K562 (cell line): ENCODE measurements around the gene UCKL1. TPM values are rescaled to one million over a fixed set of nuclear protein-coding genes. Genes with fewer than 3 reads are reported as not detected.

Experiments
- ATAC-seq: fragments of 200-7000 bp; cut with Tn5 transposase; 3 replicates; pipeline ENCODE4 v1.9.1; 2020; ENCODE audit warnings: moderate library complexity
- BruUV-seq: library from RNA; stranded (reverse); fragments of 400-500 nt; replicated peaks from 2 replicates; lab custom pipeline; 2021; lab: Mats Ljungman, UMichigan
- CTCF ChIA-PET: fragments of 300-600 bp; formaldehyde crosslinking; extraction: SDS; loops from one replicate; lab custom pipeline; 2021; ENCODE audit warnings: low intra/inter-chr PET ratio; lab: Yijun Ruan, JAX
- POLR2A ChIA-PET: fragments of 300-600, 350-650 bp; sonication (Branson Sonifier 250); formaldehyde crosslinking; extraction: SDS; loops from one replicate; lab custom pipeline; 2021; ENCODE audit warnings: antibody characterized with exemption, inconsistent platforms; lab: Yijun Ruan, JAX
- DNase-seq, 4 experiments: peaks; one replicate each; pipeline versions ENCODE4 v3.0.0 to v3.0.0-alpha.2; 2011 to 2018; ENCODE audit warnings: low spot score in 3 of 4, mixed read lengths in 3 of 4; ENCODE audit errors: extremely low read depth in 1 of 4
- FAIRE-seq: peaks from 2 replicates; lab custom pipeline; 2011; peaks lifted over from hg19 to GRCh38; lab: Jason Lieb, UNC
- H2AFZ ChIP-seq: 2 replicates; pipeline ENCODE4 v1.6.0; 2011; ENCODE audit warnings: low read depth, low read length, control low read depth, inconsistent platforms
- H3K27ac ChIP-seq: fragments of 200-600 bp; 3 replicates; pipeline ENCODE4 v1.8.0; 2011; ENCODE audit warnings: low read depth, mild to moderate bottlenecking, control low read depth, inconsistent platforms, low read length, moderate library complexity, mixed read lengths; ENCODE audit errors: extremely low read depth
- H3K27me3 ChIP-seq, 2 experiments: fragments of 300-600 bp in 1 of 2; 2 replicates in 1 of 2; 3 replicates in 1 of 2; pipeline versions ENCODE4 v1.6.0 to v1.8.0; 2011; ENCODE audit warnings: inconsistent platforms in 2 of 2, low read length in 2 of 2, mild to moderate bottlenecking in 1 of 2, mixed read lengths in 1 of 2, moderate library complexity in 1 of 2; ENCODE audit not compliant: control insufficient read depth in 2 of 2, insufficient read depth in 2 of 2
- H3K36me3 ChIP-seq: fragments of 300-600 bp; 3 replicates; pipeline ENCODE4 v1.8.0; 2011; ENCODE audit warnings: mild to moderate bottlenecking, low read length, inconsistent platforms; ENCODE audit not compliant: control insufficient read depth, insufficient read depth
- H3K4me1 ChIP-seq, 2 experiments: fragments of 200-600 bp in 1 of 2; replicated peaks in 1 of 2; 2 replicates in 1 of 2; 3 replicates in 1 of 2; pipeline versions ENCODE4 v1.5.1 to v1.8.0; 2011; ENCODE audit warnings: inconsistent platforms in 2 of 2, low read length in 2 of 2, mild to moderate bottlenecking in 1 of 2, mixed read lengths in 1 of 2, moderate library complexity in 1 of 2; ENCODE audit not compliant: control insufficient read depth in 2 of 2, insufficient read depth in 2 of 2
- H3K4me2 ChIP-seq: 2 replicates; pipeline ENCODE4 v1.6.1; 2011; ENCODE audit warnings: low read length, control low read depth, inconsistent platforms, mixed read lengths; ENCODE audit not compliant: insufficient read depth
- H3K4me3 ChIP-seq: fragments of 200-600 bp; sonication (generic), shearing (Covaris generic); 2 replicates; pipeline ENCODE4 v1.5.1; 2016; ENCODE audit warnings: control low read depth, inconsistent platforms
- H3K79me2 ChIP-seq: fragments of 200-600 bp; 3 replicates; pipeline ENCODE4 v1.8.0; 2011; ENCODE audit warnings: low read length, inconsistent platforms; ENCODE audit not compliant: control insufficient read depth, insufficient read depth
- H3K9ac ChIP-seq, 2 experiments: 2 replicates each; pipeline versions ENCODE4 v1.6.0 to v1.6.1; 2011; ENCODE audit warnings: low read depth in 2 of 2, low read length in 2 of 2, control low read depth in 1 of 2, inconsistent platforms in 1 of 2, mild to moderate bottlenecking in 1 of 2, mixed read lengths in 1 of 2; ENCODE audit not compliant: insufficient read depth in 1 of 2
- H3K9me1 ChIP-seq: one replicate; pipeline ENCODE4 v1.6.0; 2011; ENCODE audit warnings: inconsistent platforms, mild to moderate bottlenecking, low read length, moderate library complexity; ENCODE audit not compliant: control insufficient read depth, insufficient read depth
- H3K9me3 ChIP-seq: replicated peaks from 2 replicates; pipeline ENCODE4 v1.5.1; 2011; ENCODE audit warnings: low read depth, low read length, inconsistent platforms; ENCODE audit not compliant: control insufficient read depth, insufficient read depth
- H4K20me1 ChIP-seq: replicated peaks from 2 replicates; pipeline ENCODE4 v1.6.1; 2011; ENCODE audit warnings: low read length, inconsistent platforms, mixed read lengths; ENCODE audit not compliant: control insufficient read depth, insufficient read depth
- CHD1 ChIP-seq: fragments of 200-600 bp; sonication (generic); IDR thresholded peaks from one replicate; pipeline ENCODE4 v1.6.1; 2012; ENCODE audit warnings: mild to moderate bottlenecking, moderate library complexity, low read length, inconsistent platforms
- GATAD2B ChIP-seq: fragments of 450-650 bp; IDR thresholded peaks from 2 replicates; pipeline ENCODE4 v1.6.1; 2017; ENCODE audit warnings: mild to moderate bottlenecking, borderline replicate concordance
- NR2C2 ChIP-seq, 2 experiments: fragments of 200-800 bp in 1 of 2; sonication (Bioruptor generic) in 1 of 2; sonication (generic) in 1 of 2; formaldehyde crosslinking in 1 of 2; IDR thresholded peaks; 2 replicates each; pipeline versions ENCODE4 v1.6.1 to v1.8.0; 2016 to 2022; ENCODE audit warnings: mild to moderate bottlenecking in 1 of 2, missing compliant biosample characterization in 1 of 2, missing genetic modification characterization in 1 of 2, missing genetic modification reagents in 1 of 2
- POLR2G ChIP-seq: fragments of 200-400 bp; formaldehyde crosslinking; IDR thresholded peaks from 2 replicates; pipeline ENCODE4 v1.6.1; 2017; ENCODE audit warnings: low read depth, mild to moderate bottlenecking, antibody characterized with exemption, low read length, moderate library complexity
- RBBP5 ChIP-seq: fragments of 200-600 bp; sonication (generic); IDR thresholded peaks from 2 replicates; pipeline ENCODE4 v1.6.1; 2012; ENCODE audit warnings: borderline replicate concordance, mild to moderate bottlenecking, low read length, control low read depth, inconsistent platforms; ENCODE audit not compliant: insufficient read depth, poor library complexity, severe bottlenecking
- RBFOX2 ChIP-seq: fragments of 200-400 bp; formaldehyde crosslinking; IDR thresholded peaks from 2 replicates; pipeline ENCODE4 v1.6.1; 2017; ENCODE audit warnings: low read depth, mild to moderate bottlenecking, low read length, moderate library complexity
- SIN3B ChIP-seq: fragments of 450-650 bp; IDR thresholded peaks from 2 replicates; pipeline ENCODE4 v1.6.1; 2017; ENCODE audit warnings: low read depth, mild to moderate bottlenecking, moderate library complexity
- YY1 ChIP-seq, 3 experiments: IDR thresholded peaks; 2 replicates each; pipeline ENCODE4 v1.6.1; 2011; ENCODE audit warnings: low read length in 2 of 3, mild to moderate bottlenecking in 2 of 3, moderate library complexity in 2 of 3, borderline replicate concordance in 1 of 3, control low read depth in 1 of 3, low read depth in 1 of 3; ENCODE audit not compliant: insufficient read depth in 3 of 3, insufficient replicate concordance in 2 of 3, control insufficient read depth in 1 of 3, insufficient read length in 1 of 3; ENCODE audit errors: extremely low read depth in 1 of 3
- ZBTB7A ChIP-seq: IDR thresholded peaks from 2 replicates; pipeline ENCODE4 v1.6.1; 2011; ENCODE audit warnings: low read depth, mild to moderate bottlenecking, low read length, moderate library complexity, borderline replicate concordance; ENCODE audit not compliant: control insufficient read depth
- ZFPM2 ChIP-seq: fragments of 250-450 bp; sonication (Bioruptor Pico); IDR thresholded peaks from 2 replicates; pipeline ENCODE4 v1.5.1; 2022; ENCODE audit warnings: mild to moderate bottlenecking
- ZFX ChIP-seq: sonication (generic); formaldehyde crosslinking; IDR thresholded peaks from 2 replicates; pipeline ENCODE4 v1.8.0; 2022; ENCODE audit warnings: mild to moderate bottlenecking, missing genetic modification reagents, moderate library complexity
- WGBS: fragments of 100-300 bp; shearing (Covaris generic); methylation state at CpG from one replicate; pipeline ENCODE4 v1.1.6; 2016; ENCODE audit warnings: low coverage, mixed read lengths; ENCODE audit not compliant: insufficient coverage; ENCODE audit errors: missing lambda C conversion rate; 5-methylcytosine and 5-hydroxymethylcytosine counted together
- in situ Hi-C: fragments of 300-500 bp; cut with MboI; formaldehyde crosslinking; loops from 4 replicates; pipeline ENCODE4 v1.15.0; 2018; ENCODE audit warnings: inconsistent platforms, mixed read lengths
- intact Hi-C: fragments of 100-400 bp; cut with micrococcal nuclease; formaldehyde crosslinking; loops from 2 replicates; pipeline ENCODE4 v1.14.2; 2022
- polyA plus RNA-seq, 8 experiments: library from polyadenylated mRNA; depleted of rRNA in 4 of 8; stranded (reverse) in 5 of 8; unstranded in 3 of 8; fragments of >200 nt; fragmentation: Nextera tagmentation in 2 of 8; fragmentation: Illumina TruSeq in 1 of 8; extraction: Ambion mirVana in 2 of 8; extraction: Trizol in 1 of 8; gene quantifications; 2 replicates each; pipeline versions ENCODE4 v1.2.1 to v1.2.3, GENCODE V29; 2011 to 2014; ENCODE audit warnings: inconsistent platforms in 1 of 8, missing spikeins in 1 of 8
- total RNA-seq, 7 experiments: library from RNA; depleted of rRNA in 6 of 7; stranded (reverse); fragments of >200 nt in 6 of 7; fragmentation: Illumina TruSeq in 2 of 7; extraction: Trizol in 2 of 7; gene quantifications; 2 replicates each; pipeline versions ENCODE4 v1.2.1 to v1.2.3, GENCODE V29; 2011 to 2021; ENCODE audit warnings: low replicate concordance in 1 of 7
- TF ChIP-seq, protein P1 (sequence below): sonication (generic); formaldehyde crosslinking; IDR thresholded peaks from 2 replicates; pipeline ENCODE4 v1.8.0; 2022; ENCODE audit warnings: mild to moderate bottlenecking, missing genetic modification reagents
- TF ChIP-seq, protein P2 (sequence below): sonication (generic); formaldehyde crosslinking; IDR thresholded peaks from 2 replicates; pipeline ENCODE4 v1.8.0; 2022; ENCODE audit warnings: mild to moderate bottlenecking, missing genetic modification reagents

UCKL1 gene
- total and polyA plus RNA-seq, 9 of the 15 experiments (the other 6 are each of a cell fraction or from before 2014, with no cell fraction given): 3.1 to 52.8 (median 24.2) TPM

DNA sequence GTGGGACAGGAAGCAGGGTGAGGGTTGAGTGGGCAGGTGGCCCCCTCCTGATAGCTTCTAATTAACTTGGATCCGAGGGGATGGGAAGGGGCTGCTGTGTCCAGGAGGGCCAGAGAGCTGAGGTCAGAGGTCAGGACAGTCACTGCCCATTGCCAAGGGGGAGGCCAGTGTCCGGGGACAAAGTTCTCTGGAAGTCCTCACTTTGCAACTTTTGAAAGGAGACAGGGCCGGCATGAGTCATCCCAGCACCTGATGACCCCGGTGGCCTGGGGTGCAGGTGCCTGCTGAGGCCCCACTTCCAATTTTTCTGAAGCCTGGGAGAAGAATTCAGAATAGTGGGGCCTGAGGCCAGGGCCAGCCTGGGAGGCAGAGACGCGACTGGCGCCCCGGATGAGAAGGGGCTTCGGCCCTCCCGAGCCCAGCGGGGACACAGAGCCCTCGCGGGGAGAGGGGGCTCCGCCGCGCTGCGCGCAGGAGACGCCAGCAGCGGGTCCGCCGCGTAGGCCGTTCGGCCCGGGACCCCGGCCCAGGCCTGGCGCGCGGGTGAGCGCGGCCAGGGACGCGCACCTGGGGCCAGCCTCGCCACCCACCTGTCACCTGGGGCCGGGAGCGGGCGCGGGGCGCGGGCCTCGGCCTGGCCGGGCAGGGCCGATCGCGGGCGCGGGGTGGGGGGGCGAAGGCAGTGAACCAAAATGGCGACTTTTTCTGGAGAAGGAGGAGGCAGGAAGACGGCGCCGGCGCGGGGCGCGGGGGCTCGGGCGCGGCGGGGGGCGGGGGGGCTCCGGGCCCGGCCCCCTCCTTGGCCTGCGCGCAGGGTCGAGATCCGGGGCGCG lies 12.9 kb upstream of the UCKL1 start:
- Histone ChIP-seq H3K36me3 (peaks cover 32% of the 10 kb centered on the region; the same call in 1 of the 3 replicates), H4K20me1 (no peaks in the 10 kb centered on the region), H3K4me1 (peaks cover 14 to 47% of the 10 kb centered on the region in 2 experiments), H3K27me3 (no peaks in the 10 kb centered on the region), H2AFZ (peak overlapping the region; percentile 44), H3K4me2 (peak overlapping the region; percentile 69), H3K9me1 (no peaks in the 10 kb centered on the region), H3K9ac (peak overlapping the region; percentile 83 to 99), H3K27ac (peak overlapping the region; percentile 83), H3K9me3 (no peaks in the 10 kb centered on the region), H3K4me3 (peak overlapping the region; percentile 63), H3K79me2 (peaks cover 21% of the 10 kb centered on the region)
- DNase-seq (peak; percentile 37 to 50 (median 44)), FAIRE-seq (no peak), ATAC-seq (no peak)
- in situ Hi-C loops: no loop called here
- WGBS: under 1% methylated on average over 27 of the region's 70 CpGs
- intact Hi-C loops: no loop called here
- CTCF ChIA-PET: no interaction called here
- BruUV-seq: no TSS peak
- POLR2A ChIA-PET: interaction anchor here (0.6 to 1.3 kb wide), 4 partner anchors 9 to 15 kb away, joined by 3 to 6 read pairs (median 3); partner anchors contain the start of gene UCKL1
- peak; percentile 24 for TF ChIP-seq RBBP5
- no peak for TF ChIP-seq ZFPM2 (CRISPR knock-in tag)
- 0 out of 2 replicates have a peak, but pooled peaks have one; percentile 15 for TF ChIP-seq ZBTB7A
- TF ChIP-seq YY1 (IDR thresholded peaks at IDR 0.05; ENCODE audit: borderline replicate concordance in 1 of 3, control insufficient read depth in 1 of 3, extremely low read depth in 1 of 3, insufficient read depth in 3 of 3, insufficient read length in 1 of 3, insufficient replicate concordance in 2 of 3, low read depth in 1 of 3, low read length in 2 of 3): peak; percentile 28 to 83 (median 58)
- TF ChIP-seq, protein P1, sequence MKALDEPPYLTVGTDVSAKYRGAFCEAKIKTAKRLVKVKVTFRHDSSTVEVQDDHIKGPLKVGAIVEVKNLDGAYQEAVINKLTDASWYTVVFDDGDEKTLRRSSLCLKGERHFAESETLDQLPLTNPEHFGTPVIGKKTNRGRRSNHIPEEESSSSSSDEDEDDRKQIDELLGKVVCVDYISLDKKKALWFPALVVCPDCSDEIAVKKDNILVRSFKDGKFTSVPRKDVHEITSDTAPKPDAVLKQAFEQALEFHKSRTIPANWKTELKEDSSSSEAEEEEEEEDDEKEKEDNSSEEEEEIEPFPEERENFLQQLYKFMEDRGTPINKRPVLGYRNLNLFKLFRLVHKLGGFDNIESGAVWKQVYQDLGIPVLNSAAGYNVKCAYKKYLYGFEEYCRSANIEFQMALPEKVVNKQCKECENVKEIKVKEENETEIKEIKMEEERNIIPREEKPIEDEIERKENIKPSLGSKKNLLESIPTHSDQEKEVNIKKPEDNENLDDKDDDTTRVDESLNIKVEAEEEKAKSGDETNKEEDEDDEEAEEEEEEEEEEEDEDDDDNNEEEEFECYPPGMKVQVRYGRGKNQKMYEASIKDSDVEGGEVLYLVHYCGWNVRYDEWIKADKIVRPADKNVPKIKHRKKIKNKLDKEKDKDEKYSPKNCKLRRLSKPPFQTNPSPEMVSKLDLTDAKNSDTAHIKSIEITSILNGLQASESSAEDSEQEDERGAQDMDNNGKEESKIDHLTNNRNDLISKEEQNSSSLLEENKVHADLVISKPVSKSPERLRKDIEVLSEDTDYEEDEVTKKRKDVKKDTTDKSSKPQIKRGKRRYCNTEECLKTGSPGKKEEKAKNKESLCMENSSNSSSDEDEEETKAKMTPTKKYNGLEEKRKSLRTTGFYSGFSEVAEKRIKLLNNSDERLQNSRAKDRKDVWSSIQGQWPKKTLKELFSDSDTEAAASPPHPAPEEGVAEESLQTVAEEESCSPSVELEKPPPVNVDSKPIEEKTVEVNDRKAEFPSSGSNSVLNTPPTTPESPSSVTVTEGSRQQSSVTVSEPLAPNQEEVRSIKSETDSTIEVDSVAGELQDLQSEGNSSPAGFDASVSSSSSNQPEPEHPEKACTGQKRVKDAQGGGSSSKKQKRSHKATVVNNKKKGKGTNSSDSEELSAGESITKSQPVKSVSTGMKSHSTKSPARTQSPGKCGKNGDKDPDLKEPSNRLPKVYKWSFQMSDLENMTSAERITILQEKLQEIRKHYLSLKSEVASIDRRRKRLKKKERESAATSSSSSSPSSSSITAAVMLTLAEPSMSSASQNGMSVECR: peak; percentile 67; the same call in 1 of the 2 replicates
- TF ChIP-seq NR2C2 (CRISPR knock-in tag; IDR thresholded peaks at IDR 0.05): no peak
- peak; percentile 82 for TF ChIP-seq NR2C2 (tag; IDR thresholded peaks at IDR 0.05)
- TF ChIP-seq, protein P2, sequence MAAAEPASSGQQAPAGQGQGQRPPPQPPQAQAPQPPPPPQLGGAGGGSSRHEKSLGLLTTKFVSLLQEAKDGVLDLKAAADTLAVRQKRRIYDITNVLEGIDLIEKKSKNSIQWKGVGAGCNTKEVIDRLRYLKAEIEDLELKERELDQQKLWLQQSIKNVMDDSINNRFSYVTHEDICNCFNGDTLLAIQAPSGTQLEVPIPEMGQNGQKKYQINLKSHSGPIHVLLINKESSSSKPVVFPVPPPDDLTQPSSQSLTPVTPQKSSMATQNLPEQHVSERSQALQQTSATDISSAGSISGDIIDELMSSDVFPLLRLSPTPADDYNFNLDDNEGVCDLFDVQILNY (CRISPR knock-in tag): no peak
- TF ChIP-seq ZFX (CRISPR knock-in tag): peak; percentile 32; the same call in 1 of the 2 replicates
- peak; percentile 53 for TF ChIP-seq RBFOX2
- 0 out of 2 replicates have a peak, but pooled peaks have one; percentile 42 for TF ChIP-seq POLR2G
- TF ChIP-seq GATAD2B: peak; percentile 57; the same call in 1 of the 2 replicates
- TF ChIP-seq SIN3B: 0 out of 2 replicates have a peak, but pooled peaks have one; percentile 27
- TF ChIP-seq CHD1: peak; percentile 30
